OCI-LY1 (cell line): Measurements from ENCODE around the gene SYP.

Experiments
- CTCF ChIP-seq: fragments of 200-600 bp; sonication (generic), shearing (Covaris generic); IDR thresholded peaks from 2 replicates; pipeline ENCODE4 v1.5.1; 2017; ENCODE audit warnings: mild to moderate bottlenecking, antibody characterized with exemption, low read length, moderate library complexity, mixed read lengths
- EZH2 ChIP-seq: fragments of 200-600 bp; sonication (generic), shearing (Covaris generic); IDR thresholded peaks from 2 replicates; pipeline ENCODE4 v1.8.0; 2017; ENCODE audit warnings: borderline replicate concordance, mixed run types, mild to moderate bottlenecking, antibody characterized with exemption, low read length, moderate library complexity, mixed read lengths

- TF ChIP-seq CTCF (no peak), EZH2 (no peak)
Observed at GRCh38 chrX:49157194-49157593, 42.8 kb downstream of the SYP start.
